HepG2 (cell line): ENCODE measurements around the gene MAGI1. TPM values are rescaled to one million over a fixed set of nuclear protein-coding genes. Genes with fewer than 3 reads are reported as not detected.

Source experiments
- ATAC-seq: fragments of 200-7000 bp; cut with Tn5 transposase; 3 replicates; pipeline ENCODE4 v1.9.1; 2020; ENCODE audit warnings: mild to moderate bottlenecking, moderate library complexity
- BruUV-seq: library from RNA; stranded (reverse); fragments of 400-500 nt; replicated peaks from 2 replicates; lab custom pipeline; 2021; lab: Mats Ljungman, UMichigan
- CTCF ChIA-PET: fragments of 300-600 bp; formaldehyde crosslinking; extraction: SDS; loops from one replicate; lab custom pipeline; 2021; ENCODE audit warnings: low total read pairs, inconsistent platforms, low intra/inter-chr PET ratio; lab: Yijun Ruan, JAX
- POLR2A ChIA-PET: fragments of 350-600 bp; sonication (Branson Sonifier 250); formaldehyde crosslinking; loops from one replicate; lab custom pipeline; 2020; ENCODE audit warnings: antibody characterized with exemption, inconsistent platforms; lab: Yijun Ruan, JAX
- DNase-seq: peaks from one replicate; pipeline ENCODE4 v3.0.0-alpha.2; 2015; ENCODE audit warnings: low spot score
- FAIRE-seq: peaks from 3 replicates; lab custom pipeline; 2011; peaks lifted over from hg19 to GRCh38; lab: Jason Lieb, UNC
- H2AFZ ChIP-seq: one replicate; pipeline ENCODE4 v1.6.1; 2011; ENCODE audit warnings: low read length, inconsistent platforms
- H3K27ac ChIP-seq: fragments of 300-600 bp; 3 replicates; pipeline ENCODE4 v1.8.0; 2011; ENCODE audit warnings: mixed run types, mild to moderate bottlenecking, mixed read lengths, low read length, inconsistent platforms; ENCODE audit not compliant: insufficient read depth; ENCODE audit errors: extremely low read length
- H3K27me3 ChIP-seq, 2 experiments: fragments of 200-600 bp in 1 of 2; 2 replicates in 1 of 2; 3 replicates in 1 of 2; pipeline versions ENCODE4 v1.6.0 to v1.8.0; 2011; ENCODE audit warnings: low read length in 2 of 2, mild to moderate bottlenecking in 2 of 2, moderate library complexity in 2 of 2, inconsistent platforms in 1 of 2; ENCODE audit not compliant: insufficient read depth in 2 of 2, control insufficient read depth in 1 of 2
- H3K36me3 ChIP-seq, 2 experiments: fragments of 200-600 bp in 1 of 2; replicated peaks in 1 of 2; 2 replicates in 1 of 2; 3 replicates in 1 of 2; pipeline versions ENCODE4 v1.5.1 to v1.8.0; 2011; ENCODE audit warnings: low read length in 2 of 2, inconsistent platforms in 1 of 2; ENCODE audit not compliant: insufficient read depth in 2 of 2, control insufficient read depth in 1 of 2
- H3K4me1 ChIP-seq: 2 replicates; pipeline ENCODE4 v1.5.1; 2012; ENCODE audit warnings: low read length, inconsistent platforms; ENCODE audit not compliant: insufficient read depth
- H3K4me2 ChIP-seq: 2 replicates; pipeline ENCODE4 v1.6.0; 2011; ENCODE audit warnings: low read depth, low read length, inconsistent platforms
- H3K4me3 ChIP-seq, 3 experiments: fragments of 200-600 bp in 1 of 3; sonication (generic), shearing (Covaris generic) in 1 of 3; replicated peaks in 1 of 3; 2 replicates each; pipeline ENCODE4 v1.5.1; 2011 to 2016; ENCODE audit warnings: low read length in 3 of 3, inconsistent platforms in 2 of 3, low read depth in 2 of 3, mild to moderate bottlenecking in 2 of 3, control low read depth in 1 of 3, mixed read lengths in 1 of 3; ENCODE audit not compliant: insufficient read depth in 1 of 3
- H3K79me2 ChIP-seq: one replicate; pipeline ENCODE4 v1.6.1; 2011; ENCODE audit warnings: low read length, inconsistent platforms; ENCODE audit not compliant: insufficient read depth
- H3K9ac ChIP-seq: 2 replicates; pipeline ENCODE4 v1.6.0; 2011; ENCODE audit warnings: mild to moderate bottlenecking, low read depth, low read length, inconsistent platforms; ENCODE audit not compliant: insufficient read depth
- H3K9me3 ChIP-seq: 2 replicates; pipeline ENCODE4 v1.5.1; 2012; ENCODE audit warnings: mild to moderate bottlenecking, low read length
- H4K20me1 ChIP-seq: 2 replicates; pipeline ENCODE4 v1.6.0; 2011; ENCODE audit warnings: inconsistent platforms, mild to moderate bottlenecking, low read length, moderate library complexity; ENCODE audit not compliant: insufficient read depth
- ETV6 ChIP-seq: sonication (generic); formaldehyde crosslinking; conservative IDR thresholded peaks from 2 replicates; pipeline ENCODE4 v1.4.0; 2020; ENCODE audit warnings: missing genetic modification reagents
- FLYWCH1 ChIP-seq: sonication (generic); formaldehyde crosslinking; IDR thresholded peaks from 2 replicates; pipeline ENCODE4 v1.8.1; 2023; ENCODE audit warnings: mild to moderate bottlenecking, missing genetic modification reagents
- JUND ChIP-seq: sonication (generic); formaldehyde crosslinking; IDR thresholded peaks from 2 replicates; pipeline ENCODE4 v1.8.0; 2022; ENCODE audit warnings: mild to moderate bottlenecking, missing genetic modification reagents
- MEF2D ChIP-seq: sonication (generic); formaldehyde crosslinking; IDR thresholded peaks from 2 replicates; pipeline ENCODE4 v1.5.1; 2020; ENCODE audit warnings: mild to moderate bottlenecking, missing genetic modification reagents
- NFE2L1 ChIP-seq: sonication (generic); formaldehyde crosslinking; IDR thresholded peaks from 2 replicates; pipeline ENCODE4 v1.4.0; 2020; ENCODE audit warnings: missing genetic modification reagents, mild to moderate bottlenecking, borderline replicate concordance
- SMC3 ChIP-seq: IDR thresholded peaks from 2 replicates; pipeline ENCODE4 v1.6.1; 2011; ENCODE audit warnings: low read length, improper control_type of control experiment
- ZBTB14 ChIP-seq: sonication (generic); formaldehyde crosslinking; IDR thresholded peaks from 2 replicates; pipeline ENCODE4 v1.4.0; 2020; ENCODE audit warnings: missing genetic modification reagents
- ZNF253 ChIP-seq: sonication (generic); formaldehyde crosslinking; IDR thresholded peaks from 2 replicates; pipeline ENCODE4 v1.8.0; 2022; ENCODE audit warnings: mild to moderate bottlenecking, missing genetic modification reagents, borderline replicate concordance
- WGBS: methylation state at CpG from one replicate; pipeline ENCODE4 v1.1.6; 2017; ENCODE audit warnings: low lambda C conversion rate; 5-methylcytosine and 5-hydroxymethylcytosine counted together
- in situ Hi-C: cut with HindIII; loops from 2 replicates; pipeline ENCODE4 v1.10.0; 2017; ENCODE audit warnings: low pct_unique_long_range_greater_than_20kb; ENCODE audit not compliant: extremely low pct_ligation_motif_present
- intact Hi-C: fragments of 100-400 bp; cut with micrococcal nuclease; formaldehyde crosslinking; loops from one replicate; pipeline ENCODE4 v1.10.0; 2022; ENCODE audit not compliant: unreplicated experiment
- polyA plus RNA-seq, 8 experiments: library from polyadenylated mRNA; depleted of rRNA in 3 of 8; stranded (reverse) in 7 of 8; unstranded in 1 of 8; fragments of >200 nt; fragmentation: Illumina TruSeq in 4 of 8; extraction: Trizol in 4 of 8; gene quantifications; 2 replicates each; pipeline versions ENCODE4 v1.2.1 to v1.2.3, GENCODE V29; 2011 to 2016; ENCODE audit warnings: low read depth in 4 of 8, missing spikeins in 1 of 8, mixed read lengths in 1 of 8; ENCODE audit not compliant: insufficient read depth in 1 of 8
- total RNA-seq, 5 experiments: library from RNA; depleted of rRNA; stranded (reverse); fragments of >200 nt; fragmentation: Illumina TruSeq; extraction: Trizol; gene quantifications; 2 replicates each; pipeline ENCODE4 v1.2.3, GENCODE V29; 2016; ENCODE audit warnings: low read depth in 1 of 5

The MAGI1 gene
- total and polyA plus RNA-seq, 2 of the 13 experiments (the other 11 are each of a cell fraction or from before 2014, with no cell fraction given), result 22.2 to 26.0 TPM

GRCh38 chr3:65992106-65992505 is 46.6 kb downstream of the MAGI1 start:
- Histone ChIP-seq H3K9me3 (no peaks in the 10 kb centered on the region), H3K36me3 (peaks cover 2 to 15% of the 10 kb centered on the region in 2 experiments; a peak in 4 of 5 replicates), H4K20me1 (0 out of 2 replicates have a peak, but pooled peaks cover 17% of the 10 kb centered on the region), H3K4me1 (no peaks in the 10 kb centered on the region), H3K27me3 (no peaks in the 10 kb centered on the region), H3K27ac (no peak overlapping the region), H3K4me3 (no peak overlapping the region), H3K4me2 (no peak overlapping the region), H2AFZ (no peak overlapping the region), H3K9ac (no peak overlapping the region), H3K79me2 (peaks cover 87% of the 10 kb centered on the region)
- no peak for FAIRE-seq
- 92% methylated on average over 1 of the region's 1 CpG for WGBS
- intact Hi-C loops, result no loop called here
- ChIA-PET CTCF (no interaction called here), POLR2A (no interaction called here)
- DNase-seq, result no peak
- ATAC-seq, result no peak
- in situ Hi-C loops, result no loop called here
- no TSS peak for BruUV-seq
- TF ChIP-seq FLYWCH1 (CRISPR knock-in tag) (no peak), MEF2D (CRISPR knock-in tag) (no peak), NFE2L1 (CRISPR knock-in tag) (no peak)
- TF ChIP-seq, all 625 proteins: peak for 0

GRCh38 chr3:65988411-65989180 is 50.1 kb downstream of the MAGI1 start:
- no peak overlapping the region for H3K27ac ChIP-seq
- no peaks in the 10 kb centered on the region for H3K27me3 ChIP-seq
- no peaks in the 10 kb centered on the region for H3K4me1 ChIP-seq
- 98% methylated on average over 5 of the region's 5 CpGs for WGBS
- H2AFZ ChIP-seq, result no peak overlapping the region
- DNase-seq (no peak), ATAC-seq (no peak), FAIRE-seq (no peak)
- no TSS peak for BruUV-seq
- H3K36me3 ChIP-seq, result peaks cover 2 to 15% of the 10 kb centered on the region in 2 experiments; a peak in 4 of 5 replicates
- intact Hi-C loops (no loop called here), in situ Hi-C loops (no loop called here)
- no peak overlapping the region for H3K4me2 ChIP-seq
- POLR2A ChIA-PET, result no interaction called here
- no peak overlapping the region for H3K9ac ChIP-seq
- CTCF ChIA-PET, result no interaction called here
- H3K9me3 ChIP-seq, result no peaks in the 10 kb centered on the region
- H3K79me2 ChIP-seq, result peaks cover 66% of the 10 kb centered on the region
- peaks cover 17% of the 10 kb centered on the region; the same call in 1 of the 2 replicates for H4K20me1 ChIP-seq
- no peak for TF ChIP-seq JUND (CRISPR knock-in tag)
- TF ChIP-seq ETV6 (CRISPR knock-in tag), result no peak
- no peak for TF ChIP-seq ZNF253 (CRISPR knock-in tag)
- TF ChIP-seq SMC3, result no peak
- no peak for TF ChIP-seq ZBTB14 (CRISPR knock-in tag)
- no peak overlapping the region for H3K4me3 ChIP-seq
